Peyer's patch (tissue), 4 donors: ENCODE data around the gene VWA1. TPM values are rescaled to one million over a fixed set of nuclear protein-coding genes. Genes with fewer than 3 reads are reported as not detected.

ENCODE experiments used
- DNase-seq, 3 donors: peaks; one replicate each; pipeline ENCODE4 v3.0.0-alpha.2; 2017 to 2019
- H3K27ac ChIP-seq, 4 donors: fragments of 200-600 bp; sonication (generic); one replicate each; pipeline ENCODE4 v1.5.1; 2016 to 2019
- H3K27me3 ChIP-seq, 2 donors: fragments of 200-600 bp; sonication (generic); one replicate each; pipeline ENCODE4 v1.5.1; 2019
- H3K36me3 ChIP-seq, 3 donors: fragments of 200-600 bp; sonication (generic); one replicate each; pipeline ENCODE4 v1.5.1; 2016 to 2019
- H3K4me1 ChIP-seq, 4 donors: fragments of 200-600 bp; sonication (generic); one replicate each; pipeline ENCODE4 v1.5.1; 2016 to 2019
- H3K4me3 ChIP-seq, 4 donors: fragments of 200-600 bp; sonication (generic); 1 replicate in 3 of 4; 2 replicates in 1 of 4; pipeline ENCODE4 v1.5.1; 2016 to 2019; ENCODE audit warnings: mild to moderate bottlenecking in 1 of 4
- H3K9me3 ChIP-seq, 4 donors: fragments of 200-600 bp; sonication (generic); one replicate each; pipeline ENCODE4 v1.5.1; 2016 to 2019; ENCODE audit warnings: mild to moderate bottlenecking in 1 of 4
- POLR2A ChIP-seq, 2 donors: fragments of 450-650 bp; IDR thresholded peaks; one replicate each; pipeline ENCODE4 v1.5.1; 2017; ENCODE audit warnings: antibody characterized with exemption in 2 of 2, mild to moderate bottlenecking in 2 of 2, moderate library complexity in 2 of 2
- total RNA-seq, 4 donors: library from RNA; depleted of rRNA; stranded (reverse); fragments of >200 nt; gene quantifications; one replicate each; pipeline ENCODE4 v1.1.0, GENCODE V29; 2016
- TF ChIP-seq, protein P1 (sequence below), 6 experiments: fragments of 450-650 bp in 4 of 6; fragments of 200-600 bp in 2 of 6; sonication (generic) in 1 of 6; IDR thresholded peaks; one replicate each; pipeline ENCODE4 v1.5.1; 2017 to 2019; ENCODE audit warnings: antibody characterized with exemption in 6 of 6, mild to moderate bottlenecking in 3 of 6, moderate library complexity in 1 of 6

The VWA1 gene
- total RNA-seq, 4 donors from 2014 or later, result 3.2 to 14.0 (median 6.7) TPM

DNA sequence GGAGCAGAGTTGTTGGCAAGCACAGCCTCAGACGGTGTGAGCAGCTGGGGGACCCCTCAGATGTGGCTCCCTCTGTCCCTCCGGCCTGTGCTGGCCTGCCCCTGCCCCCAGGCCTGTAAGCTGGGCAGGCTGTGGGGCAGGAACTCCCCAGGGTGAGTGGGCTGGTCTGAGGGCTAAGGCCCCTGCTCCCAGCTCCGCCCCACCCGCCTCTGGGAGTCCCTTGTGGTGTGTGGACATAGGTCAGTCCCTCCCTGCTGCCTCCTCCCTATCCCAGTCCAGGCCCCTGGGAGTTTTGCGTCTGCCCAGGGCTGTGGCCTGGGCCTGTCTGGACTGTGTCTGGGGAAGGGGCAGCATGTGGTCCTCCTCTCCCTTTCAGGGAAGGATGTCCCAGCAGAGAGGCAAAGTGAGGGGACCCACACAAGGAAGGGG is 3.6 kb upstream of the VWA1 start:
- DNase-seq, result no peak
- Histone ChIP-seq H3K4me3 (no peak overlapping the region), H3K27ac (peak overlapping the region; percentile 67 to 91 (median 76)), H3K9me3 (peaks cover 0 to 2% (median 0%) of the 10 kb centered on the region in 4 donors), H3K27me3 (no peaks in the 10 kb centered on the region), H3K4me1 (peaks cover 9 to 72% (median 32%) of the 10 kb centered on the region in 4 donors), H3K36me3 (no peaks in the 10 kb centered on the region)
- TF ChIP-seq, protein P1, sequence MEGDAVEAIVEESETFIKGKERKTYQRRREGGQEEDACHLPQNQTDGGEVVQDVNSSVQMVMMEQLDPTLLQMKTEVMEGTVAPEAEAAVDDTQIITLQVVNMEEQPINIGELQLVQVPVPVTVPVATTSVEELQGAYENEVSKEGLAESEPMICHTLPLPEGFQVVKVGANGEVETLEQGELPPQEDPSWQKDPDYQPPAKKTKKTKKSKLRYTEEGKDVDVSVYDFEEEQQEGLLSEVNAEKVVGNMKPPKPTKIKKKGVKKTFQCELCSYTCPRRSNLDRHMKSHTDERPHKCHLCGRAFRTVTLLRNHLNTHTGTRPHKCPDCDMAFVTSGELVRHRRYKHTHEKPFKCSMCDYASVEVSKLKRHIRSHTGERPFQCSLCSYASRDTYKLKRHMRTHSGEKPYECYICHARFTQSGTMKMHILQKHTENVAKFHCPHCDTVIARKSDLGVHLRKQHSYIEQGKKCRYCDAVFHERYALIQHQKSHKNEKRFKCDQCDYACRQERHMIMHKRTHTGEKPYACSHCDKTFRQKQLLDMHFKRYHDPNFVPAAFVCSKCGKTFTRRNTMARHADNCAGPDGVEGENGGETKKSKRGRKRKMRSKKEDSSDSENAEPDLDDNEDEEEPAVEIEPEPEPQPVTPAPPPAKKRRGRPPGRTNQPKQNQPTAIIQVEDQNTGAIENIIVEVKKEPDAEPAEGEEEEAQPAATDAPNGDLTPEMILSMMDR (IDR thresholded peaks at IDR 0.05), result no peak
- no peak for TF ChIP-seq POLR2A (IDR thresholded peaks at IDR 0.05)

DNA sequence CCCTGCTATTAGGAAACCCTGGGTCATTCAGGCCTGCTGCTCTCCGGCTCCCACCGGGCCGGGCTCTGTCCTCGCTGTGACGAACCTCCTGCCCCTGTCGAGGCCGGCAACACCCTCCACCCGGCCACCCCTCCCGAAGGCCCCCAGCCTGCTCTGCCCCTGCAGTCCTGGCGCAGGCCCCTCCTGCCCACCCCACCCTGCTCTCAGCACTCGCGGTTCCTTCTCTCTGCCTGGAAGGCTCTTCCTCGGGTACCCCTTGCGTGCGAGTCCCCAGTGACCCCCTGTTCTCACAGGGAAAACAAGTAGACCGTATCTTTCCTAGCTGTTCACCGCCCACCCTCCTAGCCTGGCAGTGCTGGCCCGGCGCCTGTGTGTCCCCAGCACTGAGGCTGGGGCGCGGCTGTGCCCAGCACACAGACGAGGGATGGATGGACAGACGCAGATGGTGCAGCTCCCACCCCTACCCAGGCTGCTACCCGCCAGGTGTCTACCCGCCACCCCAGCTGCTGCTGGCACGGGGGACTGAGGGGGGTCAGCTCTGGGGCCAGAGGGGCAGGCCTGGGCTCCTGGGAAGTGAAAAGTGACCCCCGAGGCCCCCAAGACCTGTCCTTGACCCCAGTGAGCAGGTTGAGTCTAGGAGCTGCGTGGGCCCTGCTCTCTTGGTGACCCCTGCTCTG is 3.1 kb upstream of the VWA1 start:
- H3K36me3 ChIP-seq, result no peaks in the 10 kb centered on the region
- DNase-seq, result no peak
- TF ChIP-seq POLR2A (IDR thresholded peaks at IDR 0.05), result no peak
- TF ChIP-seq, protein P1 (IDR thresholded peaks at IDR 0.05), result no peak
- H3K9me3 ChIP-seq, result peaks cover 0 to 2% (median 0%) of the 10 kb centered on the region in 4 donors
- no peaks in the 10 kb centered on the region for H3K27me3 ChIP-seq
- H3K27ac ChIP-seq, result peak overlapping the region; percentile 67 to 91 (median 76)
- no peak overlapping the region for H3K4me3 ChIP-seq
- H3K4me1 ChIP-seq, result peaks cover 9 to 74% (median 32%) of the 10 kb centered on the region in 4 donors

DNA sequence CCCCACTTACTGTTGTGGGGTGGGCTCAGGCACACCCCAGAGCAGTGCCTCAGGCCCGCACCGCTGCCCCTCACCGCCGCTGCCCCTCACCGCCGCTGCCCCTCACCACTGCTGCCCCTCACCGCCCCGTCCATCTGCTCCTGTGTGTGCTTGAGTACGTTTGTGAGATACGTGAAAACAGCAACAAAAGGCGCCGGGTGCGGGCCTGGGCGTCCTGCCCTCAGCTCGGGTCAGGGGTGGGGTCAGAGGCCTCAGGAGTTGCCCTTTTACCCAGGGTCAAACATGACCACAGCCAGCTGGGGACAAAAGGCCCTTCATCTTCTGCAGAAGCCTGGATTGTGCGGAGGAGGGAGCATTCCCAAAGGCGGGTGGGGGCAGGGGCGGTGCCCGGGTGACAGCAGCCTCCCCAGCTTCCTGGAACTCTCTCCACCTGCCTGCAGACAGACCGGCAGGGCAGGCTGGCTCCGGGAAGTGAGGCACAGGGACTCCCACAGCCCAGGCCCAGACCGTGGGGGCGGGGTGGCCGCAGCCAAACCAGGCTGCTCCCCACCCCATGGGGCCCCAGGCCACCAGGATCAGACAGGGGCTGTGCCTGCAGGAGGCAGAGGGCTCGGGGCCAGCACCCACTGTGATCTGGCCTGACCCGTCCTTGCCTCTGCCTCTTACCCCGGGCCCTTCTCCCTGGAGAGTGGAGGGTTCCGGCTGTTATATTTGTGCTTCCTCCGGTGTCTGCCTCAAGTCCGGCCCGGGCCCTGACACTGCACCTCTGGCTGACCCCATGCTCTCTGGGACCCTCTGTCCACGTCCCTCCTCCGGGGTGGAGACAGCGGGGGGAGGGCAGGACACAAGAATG is 2.3 kb upstream of the VWA1 start:
- peak overlapping the region in 2 of 4 donors; percentile 16 to 31 for H3K4me3 ChIP-seq
- H3K4me1 ChIP-seq, result peaks cover 9 to 80% (median 30%) of the 10 kb centered on the region in 4 donors

DNA sequence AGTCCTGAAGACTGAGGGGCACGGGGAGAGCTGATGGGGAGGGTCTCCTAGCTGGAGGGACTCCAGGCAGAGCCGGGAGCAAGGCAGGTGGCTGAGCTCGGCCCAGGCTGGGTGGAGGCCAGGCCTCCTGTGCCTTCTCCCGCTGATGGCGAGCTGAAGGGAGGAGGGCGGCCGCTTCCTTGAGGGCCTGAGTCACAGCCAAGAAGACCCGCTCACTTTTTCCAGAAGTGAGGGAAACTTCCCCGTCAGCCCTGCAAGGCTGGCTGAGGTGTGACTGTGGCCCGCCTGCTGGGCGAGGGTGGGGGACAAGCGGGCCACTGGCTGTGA is 1.7 kb upstream of the VWA1 start:
- TF ChIP-seq POLR2A (IDR thresholded peaks at IDR 0.05), result no peak
- DNase-seq, result no peak
- peak overlapping the region in 3 of 4 donors; percentile 9 to 31 (median 16) for H3K4me3 ChIP-seq

More for the DNA sequence above, 2.3 kb upstream of the VWA1 start:
- peak overlapping the region; percentile 67 to 91 (median 76) for H3K27ac ChIP-seq
- no peaks in the 10 kb centered on the region for H3K27me3 ChIP-seq
- peak in 2 of 3 donors; percentile 80 to 90 for DNase-seq
- peaks cover 0 to 2% (median 0%) of the 10 kb centered on the region in 4 donors for H3K9me3 ChIP-seq
- H3K36me3 ChIP-seq, result no peaks in the 10 kb centered on the region
- TF ChIP-seq, protein P1 (IDR thresholded peaks at IDR 0.05), result peak in 1 of 6 experiments; percentile 10
- TF ChIP-seq POLR2A (IDR thresholded peaks at IDR 0.05), result no peak

DNA sequence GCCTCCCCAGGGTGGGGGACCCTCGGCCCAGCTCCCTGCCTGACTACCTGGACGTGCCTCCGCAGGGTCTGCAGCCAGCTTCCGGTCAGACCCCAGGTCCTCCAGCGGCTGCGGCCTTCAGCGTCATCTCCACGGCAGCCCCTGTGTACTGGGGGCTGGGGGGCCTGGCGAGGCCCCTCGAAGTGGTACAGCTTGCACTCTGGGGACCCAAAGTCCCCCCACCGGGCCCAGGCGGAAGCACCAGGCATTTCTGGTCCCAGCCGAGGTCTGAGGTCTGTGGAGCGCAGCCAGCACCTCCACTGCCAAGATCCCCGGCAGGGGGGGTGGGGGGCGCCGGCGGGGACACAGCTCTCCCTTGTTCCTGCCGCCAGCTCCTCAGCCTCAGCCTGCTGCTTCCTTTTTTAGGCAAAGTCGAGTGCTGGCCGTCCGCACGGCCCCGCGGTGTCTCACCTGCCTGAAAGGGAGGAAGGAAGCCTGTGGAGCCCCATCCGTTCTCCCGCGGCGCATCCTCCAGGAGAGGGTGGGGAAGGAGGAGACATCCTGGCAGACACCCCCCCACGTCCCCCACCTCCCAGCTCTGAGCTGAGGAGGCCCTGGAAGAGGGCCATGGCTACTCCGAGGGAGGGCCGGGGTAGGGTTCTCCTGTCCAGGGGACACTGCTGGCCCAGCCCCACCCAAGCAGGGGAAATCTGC is 1.2 kb upstream of the VWA1 start:
- peaks cover 0 to 2% (median 0%) of the 10 kb centered on the region in 4 donors for H3K9me3 ChIP-seq
- peak overlapping the region in 3 of 4 donors; percentile 9 to 31 (median 16) for H3K4me3 ChIP-seq

More for the DNA sequence above, 1.7 kb upstream of the VWA1 start:
- Histone ChIP-seq H3K27me3 (no peaks in the 10 kb centered on the region), H3K36me3 (no peaks in the 10 kb centered on the region), H3K4me1 (peaks cover 9 to 85% (median 30%) of the 10 kb centered on the region in 4 donors), H3K27ac (peak overlapping the region; percentile 66 to 91 (median 76)), H3K9me3 (peaks cover 0 to 2% (median 0%) of the 10 kb centered on the region in 4 donors)

More for the DNA sequence above, 1.2 kb upstream of the VWA1 start:
- Histone ChIP-seq H3K36me3 (no peaks in the 10 kb centered on the region), H3K27me3 (no peaks in the 10 kb centered on the region), H3K27ac (peak overlapping the region; percentile 66 to 91 (median 76)), H3K4me1 (peaks cover 9 to 85% (median 30%) of the 10 kb centered on the region in 4 donors)
- TF ChIP-seq, protein P1 (IDR thresholded peaks at IDR 0.05), result no peak
- no peak for TF ChIP-seq POLR2A (IDR thresholded peaks at IDR 0.05)
- DNase-seq, result no peak
